Fibroblast of villous mesenchyme (primary cell): ENCODE data around the gene TAB2. TPM values are rescaled to one million over a fixed set of nuclear protein-coding genes. Genes with fewer than 3 reads are reported as not detected.
"Not testable (repeated sequence)": the region's sequence is repeated elsewhere in the genome, so short reads cannot be mapped to it uniquely, and the experiment has no call there.

ENCODE experiments used
- DNase-seq: peaks from one replicate; pipeline ENCODE4 v3.0.0-alpha.2; 2010; ENCODE audit warnings: low read depth
- H3K4me3 ChIP-seq: 2 replicates; pipeline ENCODE4 v1.5.1; 2011; ENCODE audit warnings: low read depth, mild to moderate bottlenecking, low read length
- small RNA-seq: library from RNA; depleted of rRNA; stranded (forward); fragments of <200 nt; gene quantifications from one replicate; pipeline ENCODE3, GENCODE V24; 2012
- total RNA-seq: library from RNA; depleted of rRNA; stranded (reverse); fragments of >200 nt; gene quantifications from 2 replicates; pipeline ENCODE4 v1.2.3, GENCODE V29; 2012
- TF ChIP-seq, protein P1 (sequence below): IDR thresholded peaks from 2 replicates; pipeline ENCODE4 v1.5.1; 2012; ENCODE audit warnings: low read depth, mild to moderate bottlenecking, low read length; ENCODE audit not compliant: insufficient read depth

Gene TAB2
- total RNA-seq, 1 donor: 36.3 TPM

DNA sequence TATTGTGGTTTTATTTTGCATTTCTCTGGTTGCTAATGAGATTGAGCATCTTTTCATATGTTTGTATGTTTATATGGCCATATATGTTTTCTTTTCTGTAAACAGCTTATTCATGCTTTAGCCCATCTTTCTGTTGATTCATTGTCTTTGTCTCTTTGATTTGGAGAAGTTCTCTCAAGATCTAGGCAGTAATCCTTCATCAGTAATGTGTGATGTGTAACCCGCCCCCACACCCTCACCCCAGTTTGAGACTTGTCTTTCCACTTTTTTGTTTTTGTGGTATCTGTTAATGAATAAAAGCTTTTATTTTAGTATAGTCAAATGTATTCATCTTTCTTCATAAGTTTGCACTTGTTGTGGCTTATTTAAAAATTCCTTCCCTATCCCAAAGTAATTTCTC lies 141.3 kb downstream of the TAB2 start:
- TF ChIP-seq, protein P1, sequence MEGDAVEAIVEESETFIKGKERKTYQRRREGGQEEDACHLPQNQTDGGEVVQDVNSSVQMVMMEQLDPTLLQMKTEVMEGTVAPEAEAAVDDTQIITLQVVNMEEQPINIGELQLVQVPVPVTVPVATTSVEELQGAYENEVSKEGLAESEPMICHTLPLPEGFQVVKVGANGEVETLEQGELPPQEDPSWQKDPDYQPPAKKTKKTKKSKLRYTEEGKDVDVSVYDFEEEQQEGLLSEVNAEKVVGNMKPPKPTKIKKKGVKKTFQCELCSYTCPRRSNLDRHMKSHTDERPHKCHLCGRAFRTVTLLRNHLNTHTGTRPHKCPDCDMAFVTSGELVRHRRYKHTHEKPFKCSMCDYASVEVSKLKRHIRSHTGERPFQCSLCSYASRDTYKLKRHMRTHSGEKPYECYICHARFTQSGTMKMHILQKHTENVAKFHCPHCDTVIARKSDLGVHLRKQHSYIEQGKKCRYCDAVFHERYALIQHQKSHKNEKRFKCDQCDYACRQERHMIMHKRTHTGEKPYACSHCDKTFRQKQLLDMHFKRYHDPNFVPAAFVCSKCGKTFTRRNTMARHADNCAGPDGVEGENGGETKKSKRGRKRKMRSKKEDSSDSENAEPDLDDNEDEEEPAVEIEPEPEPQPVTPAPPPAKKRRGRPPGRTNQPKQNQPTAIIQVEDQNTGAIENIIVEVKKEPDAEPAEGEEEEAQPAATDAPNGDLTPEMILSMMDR: no peak
- no peak for DNase-seq
- no peak overlapping the region for H3K4me3 ChIP-seq

- DNase-seq: no peak
- H3K4me3 ChIP-seq: no peak overlapping the region
- TF ChIP-seq, protein P1: no peak
Observed at GRCh38 chr6:149459761-149460160, 142.2 kb downstream of the TAB2 start.

DNA sequence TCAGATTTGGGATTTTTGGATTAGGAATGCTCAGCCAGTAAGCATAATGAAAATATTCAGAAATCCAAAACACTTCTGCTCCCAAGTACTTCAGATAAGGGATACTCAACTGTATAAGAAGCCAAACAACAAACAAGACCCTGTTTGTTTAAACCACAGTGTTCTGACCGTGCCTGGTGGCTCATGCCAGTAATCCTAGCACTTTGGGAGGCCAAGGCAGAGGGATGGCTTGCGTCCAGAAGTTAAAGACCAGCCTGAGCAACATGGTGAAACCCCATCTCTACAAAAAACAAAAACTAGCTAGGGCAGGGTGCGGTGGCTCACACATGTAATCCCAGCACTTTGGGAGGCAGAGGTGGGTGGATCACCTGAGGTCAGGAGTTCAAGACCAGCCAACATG lies 142.7 kb downstream of the TAB2 start:
- DNase-seq, H3K4me3 ChIP-seq: not testable (repeated sequence)

Small RNA genes within 50 kb of the gene (small RNA-seq; reads per million reads assigned to genes)
- not detected for gene RN7SL234P

Other genes with a start within 250 kb of the TAB2 start
- 2.6 TPM in 2 replicates for gene SUMO4, start 82.5 kb downstream of the TAB2 start, total RNA-seq
- gene ZC3H12D, start 167.3 kb downstream of the TAB2 start, total RNA-seq: under 0.01 TPM in 2 replicates
- gene PPIL4, start 228.3 kb downstream of the TAB2 start, total RNA-seq: 24.2 and 40.6 TPM in 2 replicates
- 41.9 and 69.1 TPM in 2 replicates for gene GINM1, start 248.7 kb downstream of the TAB2 start, total RNA-seq